ENCODE results near the gene FOXP1.

Gene FOXP1

DNA sequence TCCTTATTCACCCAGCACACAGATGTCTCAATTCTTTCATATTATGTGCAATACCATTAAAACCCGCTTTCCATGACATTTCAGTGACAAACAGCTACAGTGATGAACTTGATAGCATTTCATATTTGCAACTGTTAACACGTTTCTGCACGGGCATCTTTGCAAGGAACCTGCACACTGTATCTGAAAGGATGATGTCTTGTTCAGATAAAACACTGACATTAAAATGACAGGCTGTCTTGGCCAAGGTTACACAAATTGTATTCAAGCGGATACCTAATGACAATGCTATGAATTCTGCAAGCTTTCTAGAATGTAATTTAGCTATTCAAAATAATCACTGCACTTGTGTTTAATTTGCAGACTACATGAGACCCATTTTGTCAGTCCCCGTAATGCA, 529.2 kb downstream of the FOXP1 start:
- no peak for DNase-seq (ENCODE audit: low spot score)

GRCh38 chr3:71053495-71053894, 530.0 kb downstream of the FOXP1 start:
- DNase-seq (ENCODE audit: low spot score): no peak

DNA sequence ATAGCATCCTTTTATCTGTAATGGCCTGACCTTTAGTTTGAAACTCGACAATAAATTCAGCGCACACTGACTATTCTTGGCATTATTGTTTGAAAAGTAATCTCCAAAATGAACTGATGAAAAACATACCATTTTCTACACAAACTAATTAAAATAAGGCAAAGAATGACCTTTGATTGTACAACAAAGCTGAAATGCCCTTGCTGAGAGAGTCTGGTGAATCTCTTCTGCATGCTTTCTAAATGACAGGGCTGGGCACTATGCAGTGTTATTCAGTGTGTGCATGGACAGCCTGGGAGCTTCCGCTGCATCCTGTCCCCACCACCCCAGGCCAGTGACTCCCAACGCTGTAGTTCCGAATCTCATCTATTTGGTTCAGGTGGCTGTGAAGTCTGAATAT, 530.8 kb downstream of the FOXP1 start:
- DNase-seq (ENCODE audit: low spot score): no peak

- no peak for DNase-seq (ENCODE audit: low spot score)
These were observed 531.4 kb downstream of the FOXP1 start for GRCh38 chr3:71051893-71052687.

- DNase-seq (ENCODE audit: low spot score): no peak
These were observed 532.3 kb downstream of the FOXP1 start for GRCh38 chr3:71051259-71051595.

DNA sequence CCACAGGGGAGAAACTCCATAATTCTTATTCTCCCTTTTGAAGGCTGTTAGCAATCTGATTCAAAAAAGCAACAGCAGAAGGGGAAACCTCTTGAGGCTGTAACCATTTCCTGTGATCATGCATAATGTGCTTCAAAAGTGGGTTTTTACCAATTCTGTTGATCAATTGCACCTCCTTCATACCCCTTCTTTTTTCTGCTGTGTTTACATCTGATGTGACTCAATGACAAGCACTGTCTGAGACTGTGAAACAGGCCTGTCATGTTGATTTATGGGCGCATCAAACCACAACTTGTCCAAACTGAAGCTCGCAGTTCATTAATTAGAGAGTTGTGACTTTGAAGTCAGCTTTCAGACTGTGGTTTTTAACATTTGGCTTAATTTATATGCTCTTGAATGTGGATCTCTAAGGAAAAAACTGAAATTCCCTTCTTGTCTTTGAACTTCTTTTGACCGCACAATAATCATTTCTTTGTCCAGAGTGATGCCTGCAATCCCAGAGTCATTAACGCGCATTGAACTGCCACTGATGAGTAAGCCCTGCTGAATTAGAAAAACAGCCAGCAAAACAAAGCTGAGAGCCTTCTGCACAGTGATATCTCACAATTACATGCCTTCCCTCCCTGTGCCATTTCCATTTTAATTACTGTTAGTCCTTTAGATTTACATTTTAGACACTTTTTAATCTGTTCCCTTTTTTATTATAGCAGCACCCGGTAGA, 532.8 kb downstream of the FOXP1 start:
- DNase-seq (ENCODE audit: low spot score): no peak

GRCh38 chr3:71050166-71050537, 533.4 kb downstream of the FOXP1 start:
- DNase-seq (ENCODE audit: low spot score): no peak

GRCh38 chr3:71048948-71049347, 534.6 kb downstream of the FOXP1 start:
- no peak for DNase-seq (ENCODE audit: low spot score)

GRCh38 chr3:71047616-71048531, 535.7 kb downstream of the FOXP1 start:
- DNase-seq (ENCODE audit: low spot score): no peak

DNA sequence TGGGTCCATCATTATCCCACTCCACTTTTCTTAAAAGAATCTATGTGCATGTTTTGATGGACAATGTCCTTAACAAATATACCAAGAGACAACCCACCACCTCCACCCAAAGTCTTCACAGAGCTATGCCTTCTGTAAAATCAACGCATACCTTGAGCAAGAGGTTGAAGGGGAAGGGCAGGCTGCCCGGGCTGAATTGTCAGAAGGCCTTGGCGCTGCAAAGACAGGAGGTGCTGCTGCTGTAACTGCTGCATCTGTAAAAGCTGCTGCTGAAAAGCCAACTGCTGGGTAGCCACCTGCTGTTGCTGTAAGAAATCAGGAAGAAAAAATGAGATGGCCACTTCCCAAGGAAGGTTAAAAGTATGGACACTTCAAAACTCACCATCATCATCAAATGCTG, 536.7 kb downstream of the FOXP1 start:
- no peak for DNase-seq (ENCODE audit: low spot score)

- DNase-seq (ENCODE audit: low spot score): no peak
These were observed 537.6 kb downstream of the FOXP1 start for GRCh38 chr3:71045917-71046282.

GRCh38 chr3:71045212-71045916, 538.2 kb downstream of the FOXP1 start:
- no peak for DNase-seq (ENCODE audit: low spot score)

- no peak for DNase-seq (ENCODE audit: low spot score)
These were observed 540.8 kb downstream of the FOXP1 start for GRCh38 chr3:71042759-71043158.

- DNase-seq (ENCODE audit: low spot score): no peak
These were observed 542.2 kb downstream of the FOXP1 start for GRCh38 chr3:71041371-71041770.

- no peak for DNase-seq (ENCODE audit: low spot score)
These were observed 544.2 kb downstream of the FOXP1 start for GRCh38 chr3:71039332-71039731.

DNA sequence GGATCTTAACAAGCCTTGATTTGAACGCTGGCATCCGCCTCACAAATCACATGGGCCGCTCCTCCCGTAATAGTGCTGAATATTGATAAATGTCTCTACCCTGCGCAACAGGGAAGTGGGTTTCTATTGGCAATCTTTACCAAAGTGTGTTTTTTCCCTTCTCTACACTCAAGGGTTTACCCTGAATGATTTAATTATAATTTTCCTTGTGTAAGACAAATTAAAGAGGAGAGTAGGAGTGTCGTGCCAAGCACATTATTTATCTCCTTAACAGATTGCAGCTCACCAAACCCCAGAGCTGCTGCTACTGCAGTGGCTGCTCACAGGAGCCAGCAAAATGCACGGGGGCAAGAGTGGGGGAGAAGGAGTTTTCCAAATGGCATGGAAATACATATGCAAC, 545.8 kb downstream of the FOXP1 start:
- DNase-seq (ENCODE audit: low spot score): no peak

DNA sequence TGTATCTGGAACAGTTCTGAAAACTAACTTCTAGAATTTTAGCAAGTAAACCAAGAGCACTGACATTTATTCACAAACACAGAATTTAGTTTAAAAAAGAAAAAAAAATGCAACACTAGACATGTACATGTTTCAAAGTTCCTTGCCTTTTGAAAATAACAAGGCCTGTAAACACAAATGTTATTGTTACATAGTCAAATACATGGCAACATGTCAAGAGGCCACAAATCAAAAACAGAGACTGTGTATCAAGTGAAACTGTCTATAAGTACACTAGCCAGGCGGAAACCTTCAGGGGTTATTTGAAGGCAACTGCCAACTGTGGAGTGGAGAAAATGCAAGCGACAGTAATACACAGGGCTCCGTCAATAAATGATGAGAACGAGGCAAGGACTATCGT, 547.6 kb downstream of the FOXP1 start:
- DNase-seq (ENCODE audit: low spot score): no peak

DNA sequence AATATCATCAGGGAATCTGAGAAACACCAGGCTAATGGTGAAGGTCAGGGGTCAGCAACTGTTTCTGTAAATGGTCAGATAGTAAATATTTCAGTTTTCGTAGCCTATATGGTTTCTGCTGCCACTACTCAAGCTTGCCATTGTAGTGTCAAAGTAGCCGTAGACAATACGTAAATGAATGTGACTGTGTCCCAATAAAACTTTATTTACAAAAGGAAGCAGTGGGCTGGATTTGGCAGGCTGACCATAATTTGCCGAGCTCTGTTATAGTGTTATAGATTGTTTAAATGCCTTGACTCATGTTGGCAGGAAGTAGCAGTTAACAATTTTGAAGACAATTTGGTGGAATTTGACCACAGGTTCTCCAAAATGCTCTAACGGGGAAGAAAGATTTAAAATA, 548.2 kb downstream of the FOXP1 start:
- no peak for DNase-seq (ENCODE audit: low spot score)

GRCh38 chr3:71033681-71034220, 549.8 kb downstream of the FOXP1 start:
- DNase-seq (ENCODE audit: low spot score): no peak

DNA sequence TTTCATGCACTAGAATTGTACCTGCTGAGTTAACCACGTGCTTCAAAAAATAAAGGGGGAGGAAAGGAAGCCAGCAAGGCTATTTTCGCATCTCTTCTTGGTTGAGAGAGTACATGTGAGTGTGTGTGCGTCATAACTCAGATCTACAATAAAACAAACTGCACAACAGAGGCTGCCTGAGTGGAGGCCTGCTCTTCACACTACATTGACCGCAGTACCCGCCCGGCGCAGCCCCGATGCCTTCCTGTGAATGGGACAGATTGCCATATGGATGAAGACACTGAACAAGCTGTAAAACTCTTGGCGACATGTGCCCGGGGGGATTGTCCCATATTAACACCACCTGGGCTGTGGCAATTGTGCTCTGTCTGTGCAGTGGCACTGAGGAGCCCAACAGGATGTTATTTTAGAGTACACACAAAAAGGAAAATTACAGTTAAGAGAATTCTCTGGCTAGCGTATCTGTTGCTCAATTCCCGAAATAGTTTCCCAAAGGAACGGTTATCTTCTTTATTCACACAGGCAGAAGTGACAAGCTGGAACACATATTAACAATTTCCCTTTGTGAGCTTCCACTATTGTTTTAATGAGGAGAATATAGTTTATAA, 551.5 kb downstream of the FOXP1 start:
- no peak for DNase-seq (ENCODE audit: low spot score)

DNA sequence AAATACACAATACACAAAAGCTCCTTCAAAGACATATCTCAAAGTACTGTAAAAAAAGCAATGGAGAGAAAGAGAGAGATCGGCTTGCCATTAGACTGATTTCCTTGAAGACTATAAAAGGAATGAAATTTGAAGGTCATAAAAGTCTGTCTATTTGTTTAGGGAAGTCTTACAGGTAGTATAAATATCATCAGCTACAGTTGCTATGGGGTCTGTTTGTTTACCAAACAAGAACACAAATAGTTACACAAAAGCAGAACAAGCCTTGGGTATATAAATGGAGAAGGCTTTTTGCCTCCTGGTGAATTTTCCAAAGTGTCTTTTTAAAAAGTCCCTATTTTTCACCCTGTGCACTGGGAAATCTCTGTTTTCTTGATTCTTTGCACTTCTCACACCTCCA, 552.3 kb downstream of the FOXP1 start:
- no peak for DNase-seq (ENCODE audit: low spot score)

GRCh38 chr3:71030748-71031147, 552.8 kb downstream of the FOXP1 start:
- no peak for DNase-seq (ENCODE audit: low spot score)

Data from RKO (cell line).